A673 (cell line): ENCODE data around the gene PIGK.

Experiments
- CTCF ChIP-seq: fragments of 300-800, 200-600 bp; sonication (generic); conservative IDR thresholded peaks from 2 replicates; pipeline ENCODE4 v1.5.1; 2017; ENCODE audit warnings: low read depth, mild to moderate bottlenecking, antibody characterized with exemption, low read length, moderate library complexity, mixed read lengths
- EZH2 ChIP-seq: fragments of 200-600 bp; sonication (generic); IDR thresholded peaks from 2 replicates; pipeline ENCODE4 v1.6.1; 2017; ENCODE audit warnings: borderline replicate concordance, low read depth, mild to moderate bottlenecking, mixed read lengths, antibody characterized with exemption, low read length; ENCODE audit not compliant: poor library complexity, severe bottlenecking

- TF ChIP-seq CTCF: no peak
- TF ChIP-seq EZH2: no peak
Measured at GRCh38 chr1:77228836-77229235, 9.6 kb upstream of the PIGK start.
